Testis (tissue), 2 donors: Measurements from ENCODE around the gene VWA3B.

Source experiments
- POLR2A ChIP-seq: fragments of 450-650 bp; IDR thresholded peaks from one replicate; pipeline ENCODE4 v1.6.1; 2017; ENCODE audit warnings: antibody characterized with exemption, mild to moderate bottlenecking, moderate library complexity
- TF ChIP-seq, protein P1 (sequence below), 3 experiments: fragments of 450-650 bp in 2 of 3; fragments of 200-600 bp in 1 of 3; sonication (generic) in 1 of 3; IDR thresholded peaks; one replicate each; pipeline ENCODE4 v1.5.1; 2016 to 2019; ENCODE audit warnings: antibody characterized with exemption in 3 of 3, mild to moderate bottlenecking in 2 of 3, moderate library complexity in 1 of 3

- TF ChIP-seq, protein P1, sequence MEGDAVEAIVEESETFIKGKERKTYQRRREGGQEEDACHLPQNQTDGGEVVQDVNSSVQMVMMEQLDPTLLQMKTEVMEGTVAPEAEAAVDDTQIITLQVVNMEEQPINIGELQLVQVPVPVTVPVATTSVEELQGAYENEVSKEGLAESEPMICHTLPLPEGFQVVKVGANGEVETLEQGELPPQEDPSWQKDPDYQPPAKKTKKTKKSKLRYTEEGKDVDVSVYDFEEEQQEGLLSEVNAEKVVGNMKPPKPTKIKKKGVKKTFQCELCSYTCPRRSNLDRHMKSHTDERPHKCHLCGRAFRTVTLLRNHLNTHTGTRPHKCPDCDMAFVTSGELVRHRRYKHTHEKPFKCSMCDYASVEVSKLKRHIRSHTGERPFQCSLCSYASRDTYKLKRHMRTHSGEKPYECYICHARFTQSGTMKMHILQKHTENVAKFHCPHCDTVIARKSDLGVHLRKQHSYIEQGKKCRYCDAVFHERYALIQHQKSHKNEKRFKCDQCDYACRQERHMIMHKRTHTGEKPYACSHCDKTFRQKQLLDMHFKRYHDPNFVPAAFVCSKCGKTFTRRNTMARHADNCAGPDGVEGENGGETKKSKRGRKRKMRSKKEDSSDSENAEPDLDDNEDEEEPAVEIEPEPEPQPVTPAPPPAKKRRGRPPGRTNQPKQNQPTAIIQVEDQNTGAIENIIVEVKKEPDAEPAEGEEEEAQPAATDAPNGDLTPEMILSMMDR (IDR thresholded peaks at IDR 0.05) = peak; percentile 46 to 58 (median 50)
- no peak for TF ChIP-seq POLR2A
These were observed 182.3 kb downstream of the VWA3B start for GRCh38 chr2:98269274-98269673.
